IMR-90 (cell line): ENCODE results near the gene IFNAR2. TPM values are rescaled to one million over a fixed set of nuclear protein-coding genes. Genes with fewer than 3 reads are reported as not detected.

Experiments
- ATAC-seq: fragments of 200-7000 bp; cut with Tn5 transposase; 2 replicates; pipeline ENCODE4 v1.9.1; 2020; ENCODE audit warnings: low read depth, mild to moderate bottlenecking, moderate library complexity
- BruUV-seq: library from RNA; stranded (reverse); fragments of 400-500 nt; replicated peaks from 2 replicates; lab custom pipeline; 2021; lab: Mats Ljungman, UMichigan
- CTCF ChIA-PET: fragments of 300-600 bp; formaldehyde crosslinking; extraction: SDS; loops from one replicate; lab custom pipeline; 2021; ENCODE audit warnings: antibody characterized with exemption; lab: Yijun Ruan, JAX
- POLR2A ChIA-PET: fragments of 300-600 bp; sonication (Branson Sonifier 250); formaldehyde crosslinking; loops from one replicate; lab custom pipeline; 2022; ENCODE audit warnings: antibody characterized with exemption; ENCODE audit not compliant: unreplicated experiment; lab: Charles Lee
- DNase-seq: peaks from one replicate; pipeline ENCODE4 v3.0.0; 2013
- H2AFZ ChIP-seq: replicated peaks from 2 replicates; pipeline ENCODE3; 2013; ENCODE audit warnings: low read length, mild to moderate bottlenecking; ENCODE audit not compliant: poor library complexity
- H2AK5ac ChIP-seq: 2 replicates; pipeline ENCODE4 v1.6.1; 2013; ENCODE audit warnings: low read depth, low read length, inconsistent platforms
- H2AK9ac ChIP-seq: replicated peaks from 2 replicates; pipeline ENCODE3; 2013; ENCODE audit warnings: mild to moderate bottlenecking, low read depth, low read length, moderate library complexity; ENCODE audit not compliant: poor library complexity
- H2BK120ac ChIP-seq: 2 replicates; pipeline ENCODE4 v1.6.1; 2013; ENCODE audit warnings: low read depth, low read length, inconsistent platforms
- H2BK15ac ChIP-seq: 3 replicates; pipeline ENCODE4 v1.6.1; 2013; ENCODE audit warnings: low read depth, low read length, inconsistent platforms
- H2BK20ac ChIP-seq: 2 replicates; pipeline ENCODE4 v1.6.1; 2013; ENCODE audit warnings: low read depth, mild to moderate bottlenecking, inconsistent platforms, low read length, moderate library complexity
- H2BK5ac ChIP-seq: 2 replicates; pipeline ENCODE4 v1.6.1; 2013; ENCODE audit warnings: mild to moderate bottlenecking, low read depth, low read length, inconsistent platforms; ENCODE audit not compliant: poor library complexity, severe bottlenecking
- H3K14ac ChIP-seq: replicated peaks from 2 replicates; pipeline ENCODE4 v1.6.1; 2013; ENCODE audit warnings: low read depth, low read length, inconsistent platforms
- H3K18ac ChIP-seq: 2 replicates; pipeline ENCODE4 v1.6.1; 2013; ENCODE audit warnings: low read depth, low read length, control low read depth
- H3K23ac ChIP-seq: 2 replicates; pipeline ENCODE4 v1.6.1; 2013; ENCODE audit warnings: low read depth, low read length, inconsistent platforms
- H3K27ac ChIP-seq: 2 replicates; pipeline ENCODE4 v1.5.1; 2013; ENCODE audit warnings: mild to moderate bottlenecking, control low read depth, low read length; ENCODE audit not compliant: insufficient read depth
- H3K27me3 ChIP-seq: 2 replicates; pipeline ENCODE4 v1.6.1; 2013; ENCODE audit warnings: low read length; ENCODE audit not compliant: control insufficient read depth, insufficient read depth
- H3K36me3 ChIP-seq: 2 replicates; pipeline ENCODE4 v1.6.1; 2013; ENCODE audit warnings: low read length, mixed read lengths; ENCODE audit not compliant: control insufficient read depth, insufficient read depth
- H3K4ac ChIP-seq: 2 replicates; pipeline ENCODE4 v1.6.1; 2013; ENCODE audit warnings: low read depth, low read length, inconsistent platforms
- H3K4me1 ChIP-seq: 2 replicates; pipeline ENCODE4 v1.6.1; 2013; ENCODE audit warnings: low read length, mixed read lengths; ENCODE audit not compliant: control insufficient read depth, insufficient read depth
- H3K4me2 ChIP-seq: 2 replicates; pipeline ENCODE4 v1.6.1; 2013; ENCODE audit warnings: low read depth, mild to moderate bottlenecking, control low read depth, low read length, moderate library complexity
- H3K4me3 ChIP-seq: 2 replicates; pipeline ENCODE4 v1.5.1; 2013; ENCODE audit warnings: low read depth, mild to moderate bottlenecking, control low read depth, low read length, moderate library complexity; ENCODE audit not compliant: insufficient read depth
- H3K56ac ChIP-seq: 2 replicates; pipeline ENCODE4 v1.6.1; 2013; ENCODE audit warnings: low read length, inconsistent platforms; ENCODE audit not compliant: insufficient read depth; ENCODE audit errors: extremely low read depth
- H3K79me1 ChIP-seq, 2 experiments: 2 replicates each; pipeline ENCODE4 v1.6.1; 2013; ENCODE audit warnings: low read length in 2 of 2, inconsistent platforms in 1 of 2, low read depth in 1 of 2
- H3K9ac ChIP-seq: 2 replicates; pipeline ENCODE4 v1.6.1; 2013; ENCODE audit warnings: low read depth, low read length, control low read depth
- H3K9me1 ChIP-seq: 2 replicates; pipeline ENCODE4 v1.6.1; 2013; ENCODE audit warnings: low read length, inconsistent platforms; ENCODE audit not compliant: insufficient read depth
- H3K9me3 ChIP-seq: 2 replicates; pipeline ENCODE4 v1.6.1; 2013; ENCODE audit warnings: low read length; ENCODE audit not compliant: control insufficient read depth, insufficient read depth
- H4K20me1 ChIP-seq: 2 replicates; pipeline ENCODE4 v1.6.1; 2013; ENCODE audit warnings: low read length, inconsistent platforms; ENCODE audit not compliant: insufficient read depth
- H4K5ac ChIP-seq: 2 replicates; pipeline ENCODE4 v1.6.1; 2013; ENCODE audit warnings: mild to moderate bottlenecking, low read depth, low read length, control low read depth
- H4K8ac ChIP-seq, 2 experiments: 2 replicates each; pipeline ENCODE4 v1.6.1; 2013; ENCODE audit warnings: low read depth in 2 of 2, low read length in 2 of 2, control low read depth in 1 of 2, inconsistent platforms in 1 of 2
- H4K91ac ChIP-seq: 2 replicates; pipeline ENCODE4 v1.6.1; 2013; ENCODE audit warnings: low read depth, low read length, inconsistent platforms; ENCODE audit not compliant: insufficient read depth
- CHD1 ChIP-seq: IDR thresholded peaks from 2 replicates; pipeline ENCODE4 v1.6.1; 2012; ENCODE audit warnings: low read depth, low read length, improper control_type of control experiment
- MAZ ChIP-seq: IDR thresholded peaks from 2 replicates; pipeline ENCODE4 v1.6.1; 2012; ENCODE audit warnings: low read depth, mild to moderate bottlenecking, low read length, improper control_type of control experiment, moderate library complexity, borderline replicate concordance
- MXI1 ChIP-seq: IDR thresholded peaks from 2 replicates; pipeline ENCODE4 v1.6.1; 2012; ENCODE audit warnings: low read depth, mild to moderate bottlenecking, low read length, moderate library complexity, borderline replicate concordance
- NFE2L2 ChIP-seq: fragments of 150-350 bp; IDR thresholded peaks from 2 replicates; pipeline ENCODE4 v1.6.1; 2016; ENCODE audit warnings: low read depth, mild to moderate bottlenecking, low read length
- RAD21 ChIP-seq: IDR thresholded peaks from 2 replicates; pipeline ENCODE4 v1.6.1; 2012; ENCODE audit warnings: low read length, improper control_type of control experiment
- SMC3 ChIP-seq: fragments of 150-350 bp; IDR thresholded peaks from 2 replicates; pipeline ENCODE4 v1.6.1; 2016; ENCODE audit warnings: low read depth, mild to moderate bottlenecking, antibody characterized with exemption, low read length, moderate library complexity
- WGBS, 2 experiments: methylation state at CpG; one replicate each; pipeline versions ENCODE4 v1.1.5 to v1.1.7; 2013; ENCODE audit warnings: missing lambda C conversion rate in 2 of 2; ENCODE audit not compliant: insufficient read length in 1 of 2; ENCODE audit errors: extremely low coverage in 2 of 2; 5-methylcytosine and 5-hydroxymethylcytosine counted together
- dilution Hi-C: fragments of 300-500 bp; cut with HindIII; formaldehyde crosslinking; loops from one replicate; pipeline ENCODE4 v1.14.3; 2018; ENCODE audit warnings: low sequenced_read_pairs; ENCODE audit not compliant: unreplicated experiment
- in situ Hi-C: fragments of 300-500 bp; cut with MboI; formaldehyde crosslinking; loops from 3 replicates; pipeline ENCODE4 v1.14.3; 2019; ENCODE audit warnings: low sequenced_read_pairs, inconsistent platforms, mixed read lengths
- intact Hi-C: fragments of 100-400 bp; cut with micrococcal nuclease; formaldehyde crosslinking; loops from 2 replicates; pipeline ENCODE4 v1.10.0; 2022
- polyA plus RNA-seq, 3 experiments: library from polyadenylated mRNA; depleted of rRNA; stranded (reverse); fragments of >200 nt; gene quantifications; 2 replicates each; pipeline ENCODE4 v1.2.3, GENCODE V29; 2012; ENCODE audit warnings: low replicate concordance in 1 of 3
- total RNA-seq: library from RNA; depleted of rRNA; stranded (reverse); fragments of >200 nt; gene quantifications from 2 replicates; pipeline ENCODE4 v1.2.3, GENCODE V29; 2012
- TF ChIP-seq, protein P1 (sequence below): fragments of 150-350 bp; IDR thresholded peaks from 2 replicates; pipeline ENCODE4 v1.6.1; 2016; ENCODE audit warnings: low read depth, mild to moderate bottlenecking, low read length, moderate library complexity, borderline replicate concordance

IFNAR2 gene
- total and polyA plus RNA-seq, 2 of the 4 experiments (the other 2 are of a cell fraction) = 6.3 to 13.9 TPM

DNA sequence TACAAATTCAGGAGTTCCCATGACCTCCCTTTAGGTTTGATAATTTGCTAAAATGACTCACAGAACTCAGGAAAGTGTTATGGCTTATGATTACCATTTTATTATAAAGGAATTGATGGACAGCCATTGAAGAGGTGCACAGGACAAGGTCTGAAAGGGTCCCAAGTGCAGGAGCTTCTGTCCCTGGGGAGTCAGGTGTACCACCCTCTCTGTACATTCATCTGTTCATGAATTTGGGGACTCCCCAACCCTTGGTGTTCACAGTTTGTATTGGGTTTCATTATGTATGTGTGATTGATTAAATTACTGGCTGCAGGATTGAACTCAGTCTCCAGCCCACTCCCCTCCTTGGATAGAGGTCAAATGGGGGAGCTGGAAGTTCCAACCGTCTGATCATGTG is 25.7 kb downstream of the IFNAR2 start:
- in situ Hi-C loops = no loop called here

More for the DNA sequence above, 25.7 kb downstream of the IFNAR2 start:
- WGBS, 2 experiments = 100% methylated on average over 1 of the region's 1 CpG; no CpG with 5 or more reads in 1 of the 2 experiments
- Histone ChIP-seq H2AFZ (no peak overlapping the region), H4K8ac (no peak overlapping the region), H3K9me1 (0 out of 2 replicates have a peak, but pooled peaks cover 3% of the 10 kb centered on the region), H3K4me1 (peaks cover 2% of the 10 kb centered on the region), H3K27me3 (no peaks in the 10 kb centered on the region), H3K27ac (no peak overlapping the region), H3K9ac (no peak overlapping the region), H3K9me3 (no peaks in the 10 kb centered on the region), H2BK20ac (no peak overlapping the region), H2AK9ac (no peak overlapping the region), H2AK5ac (no peak overlapping the region), H2BK120ac (no peak overlapping the region), H3K23ac (no peak overlapping the region), H4K91ac (no peak overlapping the region), H3K4ac (no peak overlapping the region), H3K18ac (no peak overlapping the region), H2BK15ac (no peak overlapping the region), H4K20me1 (no peaks in the 10 kb centered on the region), H3K4me3 (no peak overlapping the region), H3K36me3 (peaks cover 38% of the 10 kb centered on the region), H3K14ac (no peak overlapping the region), H3K4me2 (no peak overlapping the region), H4K5ac (no peak overlapping the region), H3K79me1 (no peaks in the 10 kb centered on the region), H3K56ac (no peak overlapping the region), H2BK5ac (no peak overlapping the region)
- TF ChIP-seq NFE2L2 (no peak), MXI1 (no peak), CHD1 (no peak), SMC3 (no peak), MAZ (no peak), RAD21 (no peak)
- TF ChIP-seq, protein P1, sequence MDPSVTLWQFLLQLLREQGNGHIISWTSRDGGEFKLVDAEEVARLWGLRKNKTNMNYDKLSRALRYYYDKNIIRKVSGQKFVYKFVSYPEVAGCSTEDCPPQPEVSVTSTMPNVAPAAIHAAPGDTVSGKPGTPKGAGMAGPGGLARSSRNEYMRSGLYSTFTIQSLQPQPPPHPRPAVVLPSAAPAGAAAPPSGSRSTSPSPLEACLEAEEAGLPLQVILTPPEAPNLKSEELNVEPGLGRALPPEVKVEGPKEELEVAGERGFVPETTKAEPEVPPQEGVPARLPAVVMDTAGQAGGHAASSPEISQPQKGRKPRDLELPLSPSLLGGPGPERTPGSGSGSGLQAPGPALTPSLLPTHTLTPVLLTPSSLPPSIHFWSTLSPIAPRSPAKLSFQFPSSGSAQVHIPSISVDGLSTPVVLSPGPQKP = no peak
- CTCF ChIA-PET = no interaction called here
- dilution Hi-C loops (no loop called here), intact Hi-C loops (no loop called here)
- BruUV-seq = no TSS peak
- POLR2A ChIA-PET = no interaction called here
- DNase-seq (no peak), ATAC-seq (no peak)
